ENCODE measurements around the gene ADARB1. TPM values are rescaled to one million over a fixed set of nuclear protein-coding genes. Genes with fewer than 3 reads are reported as not detected.

The ADARB1 gene
- total RNA-seq, 1 donor from 2014 or later, result 14.0 TPM

- FAIRE-seq (no peak), DNase-seq (ENCODE audit: low read depth) (no peak)
- no peak for TF ChIP-seq CTCF (IDR thresholded peaks at IDR 0.05; ENCODE audit: insufficient read depth, low read length, severe bottlenecking)
- Histone ChIP-seq H3K36me3 (ENCODE audit: control insufficient read depth, insufficient read depth, low read length) (no peaks in the 10 kb centered on the region), H3K27me3 (ENCODE audit: control insufficient read depth, insufficient read depth, low read length) (no peaks in the 10 kb centered on the region), H3K4me3 (ENCODE audit: low read depth, low read length) (no peak overlapping the region)
These were observed 5.3 kb upstream of the ADARB1 start for GRCh38 chr21:45069085-45069484.

- Histone ChIP-seq H3K36me3 (ENCODE audit: control insufficient read depth, insufficient read depth, low read length) (no peaks in the 10 kb centered on the region), H3K4me3 (ENCODE audit: low read depth, low read length) (no peak overlapping the region), H3K27me3 (ENCODE audit: control insufficient read depth, insufficient read depth, low read length) (no peaks in the 10 kb centered on the region)
- FAIRE-seq (no peak), DNase-seq (ENCODE audit: low read depth) (peak; percentile 10)
- no peak for TF ChIP-seq CTCF (IDR thresholded peaks at IDR 0.05; ENCODE audit: insufficient read depth, low read length, severe bottlenecking)
These were observed 4.7 kb upstream of the ADARB1 start for GRCh38 chr21:45069711-45070110.

GRCh38 chr21:45071078-45071873 is 3.1 kb upstream of the ADARB1 start:
- TF ChIP-seq CTCF (IDR thresholded peaks at IDR 0.05; ENCODE audit: insufficient read depth, low read length, severe bottlenecking), result no peak
- H3K36me3 ChIP-seq (ENCODE audit: control insufficient read depth, insufficient read depth, low read length), result no peaks in the 10 kb centered on the region
- H3K4me3 ChIP-seq (ENCODE audit: low read depth, low read length), result no peak overlapping the region
- DNase-seq (ENCODE audit: low read depth) (no peak), FAIRE-seq (peak; percentile 47)
- no peaks in the 10 kb centered on the region for H3K27me3 ChIP-seq (ENCODE audit: control insufficient read depth, insufficient read depth, low read length)

- TF ChIP-seq CTCF (IDR thresholded peaks at IDR 0.05; ENCODE audit: insufficient read depth, low read length, severe bottlenecking), result no peak
- DNase-seq (ENCODE audit: low read depth) (no peak), FAIRE-seq (no peak)
- Histone ChIP-seq H3K4me3 (ENCODE audit: low read depth, low read length) (no peak overlapping the region), H3K27me3 (ENCODE audit: control insufficient read depth, insufficient read depth, low read length) (no peaks in the 10 kb centered on the region), H3K36me3 (ENCODE audit: control insufficient read depth, insufficient read depth, low read length) (no peaks in the 10 kb centered on the region)
These were observed 2.3 kb upstream of the ADARB1 start for GRCh38 chr21:45071874-45072737.

- H3K36me3 ChIP-seq (ENCODE audit: control insufficient read depth, insufficient read depth, low read length), result no peaks in the 10 kb centered on the region
- H3K27me3 ChIP-seq (ENCODE audit: control insufficient read depth, insufficient read depth, low read length), result no peaks in the 10 kb centered on the region
- no peak for FAIRE-seq
- H3K4me3 ChIP-seq (ENCODE audit: low read depth, low read length), result no peak overlapping the region
- TF ChIP-seq CTCF (IDR thresholded peaks at IDR 0.05; ENCODE audit: insufficient read depth, low read length, severe bottlenecking), result no peak
- no peak for DNase-seq (ENCODE audit: low read depth)
These were observed 1.6 kb upstream of the ADARB1 start for GRCh38 chr21:45072738-45073300.

Data from bronchial epithelial cell (primary cell).